ENCODE results near the gene CREB3L4. TPM values are rescaled to one million over a fixed set of nuclear protein-coding genes. Genes with fewer than 3 reads are reported as not detected.

The CREB3L4 gene, protein sequence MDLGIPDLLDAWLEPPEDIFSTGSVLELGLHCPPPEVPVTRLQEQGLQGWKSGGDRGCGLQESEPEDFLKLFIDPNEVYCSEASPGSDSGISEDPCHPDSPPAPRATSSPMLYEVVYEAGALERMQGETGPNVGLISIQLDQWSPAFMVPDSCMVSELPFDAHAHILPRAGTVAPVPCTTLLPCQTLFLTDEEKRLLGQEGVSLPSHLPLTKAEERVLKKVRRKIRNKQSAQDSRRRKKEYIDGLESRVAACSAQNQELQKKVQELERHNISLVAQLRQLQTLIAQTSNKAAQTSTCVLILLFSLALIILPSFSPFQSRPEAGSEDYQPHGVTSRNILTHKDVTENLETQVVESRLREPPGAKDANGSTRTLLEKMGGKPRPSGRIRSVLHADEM
- total RNA-seq (2022; extraction: Qiagen RNA extraction; ENCODE audit: low read depth) = 8.7 to 11.8 TPM (median 10.7 TPM) in 5 replicates

DNA sequence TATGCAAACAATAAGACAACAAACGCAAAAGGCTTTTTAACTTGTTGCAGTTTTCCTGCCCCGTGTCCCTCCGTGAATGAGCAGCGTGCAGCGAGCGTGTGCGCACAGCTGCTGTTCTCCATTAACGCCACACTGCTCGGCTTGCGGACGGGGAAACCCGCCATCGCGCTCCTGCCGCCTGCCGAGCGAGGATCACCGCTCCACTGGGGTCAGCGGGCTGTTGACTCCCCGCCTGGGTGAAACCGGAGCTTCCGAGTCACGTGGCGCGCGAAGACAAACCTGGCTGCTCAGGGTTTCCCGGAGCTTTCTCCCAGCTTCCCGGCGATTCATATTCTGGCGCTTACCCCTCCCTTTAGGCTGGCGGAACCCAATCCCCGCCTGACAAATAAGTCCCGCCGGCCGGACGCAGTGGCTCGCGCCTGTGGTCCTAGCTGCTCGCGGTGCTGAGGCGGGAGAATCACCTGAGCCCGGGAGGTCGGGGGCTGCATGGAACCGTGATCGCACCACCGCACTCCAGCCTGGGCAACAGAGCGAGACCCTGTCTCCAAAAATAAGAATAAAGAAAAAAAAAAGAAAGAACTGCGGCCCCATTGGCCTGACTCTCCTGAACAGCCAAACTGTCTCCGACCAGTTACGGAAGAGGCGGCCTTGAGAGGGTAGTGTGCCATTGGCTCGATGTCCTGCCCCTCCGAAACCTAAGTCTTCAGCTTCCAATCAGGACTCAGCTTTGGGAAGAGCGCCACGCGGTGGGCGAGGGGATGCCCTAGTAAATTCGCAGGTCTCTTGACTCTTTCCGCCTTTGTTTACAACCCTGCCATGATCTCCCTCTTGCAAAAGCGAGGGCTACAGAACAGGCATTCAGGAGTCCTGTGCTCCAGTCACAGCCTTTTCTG is at the start of gene CREB3L4:
Gene CREB3L4 (plus strand): TSS at position 796 of the 893 bp plus-strand sequence. CDS start 624 bp downstream, outside the sequence.

DNA sequence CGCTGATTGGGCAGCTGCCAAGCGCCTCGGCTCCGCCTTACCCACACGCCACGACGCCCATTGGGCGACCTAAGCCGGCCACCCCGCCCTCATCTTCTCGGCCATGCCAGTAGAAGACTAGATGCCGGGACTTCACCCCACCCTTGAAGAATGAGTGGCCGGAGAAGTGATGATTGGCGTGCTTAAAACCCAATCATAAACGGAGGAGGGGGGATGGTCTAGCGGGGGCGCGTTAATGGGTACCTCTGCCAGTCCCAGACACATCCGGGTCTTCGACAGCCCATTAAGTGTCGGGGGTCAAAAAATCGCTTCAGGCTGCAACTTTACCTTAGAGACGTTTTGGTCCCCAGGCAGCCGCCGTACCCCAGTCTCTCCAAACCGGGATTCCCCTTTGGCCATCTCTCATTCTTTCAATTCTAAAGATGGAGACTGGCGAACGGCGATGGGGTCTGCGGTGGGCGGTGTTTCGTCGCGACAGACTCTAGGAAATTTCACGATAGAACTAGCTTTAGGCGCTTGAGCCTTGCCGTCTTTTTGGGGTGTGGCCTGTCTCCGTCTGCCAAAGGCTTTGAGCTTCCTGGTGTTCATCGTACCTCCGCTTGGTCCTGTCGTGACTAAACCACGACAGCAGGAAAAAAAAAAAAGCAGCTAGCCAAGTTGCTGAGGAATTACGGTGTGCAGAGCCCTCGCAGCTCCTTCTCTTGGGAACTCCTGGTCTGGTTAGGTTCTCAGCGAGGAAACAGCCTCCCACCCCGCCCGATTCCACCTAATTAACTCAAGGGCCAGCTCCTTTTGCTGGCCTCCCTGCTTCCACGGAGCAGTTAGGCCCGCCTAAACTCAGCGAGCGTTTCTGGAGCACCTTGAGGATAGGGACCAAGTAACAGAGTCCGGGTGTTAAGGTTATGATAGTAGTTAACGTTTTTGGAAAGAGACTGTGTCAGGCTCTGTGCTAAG is 44.5 kb upstream of the CREB3L4 start, which contains the start of gene GATAD2B:
Gene GATAD2B (minus strand): TSS at position 1 of the 954 bp plus-strand sequence. CDS start 94,625 bp downstream, outside the sequence.

DNA sequence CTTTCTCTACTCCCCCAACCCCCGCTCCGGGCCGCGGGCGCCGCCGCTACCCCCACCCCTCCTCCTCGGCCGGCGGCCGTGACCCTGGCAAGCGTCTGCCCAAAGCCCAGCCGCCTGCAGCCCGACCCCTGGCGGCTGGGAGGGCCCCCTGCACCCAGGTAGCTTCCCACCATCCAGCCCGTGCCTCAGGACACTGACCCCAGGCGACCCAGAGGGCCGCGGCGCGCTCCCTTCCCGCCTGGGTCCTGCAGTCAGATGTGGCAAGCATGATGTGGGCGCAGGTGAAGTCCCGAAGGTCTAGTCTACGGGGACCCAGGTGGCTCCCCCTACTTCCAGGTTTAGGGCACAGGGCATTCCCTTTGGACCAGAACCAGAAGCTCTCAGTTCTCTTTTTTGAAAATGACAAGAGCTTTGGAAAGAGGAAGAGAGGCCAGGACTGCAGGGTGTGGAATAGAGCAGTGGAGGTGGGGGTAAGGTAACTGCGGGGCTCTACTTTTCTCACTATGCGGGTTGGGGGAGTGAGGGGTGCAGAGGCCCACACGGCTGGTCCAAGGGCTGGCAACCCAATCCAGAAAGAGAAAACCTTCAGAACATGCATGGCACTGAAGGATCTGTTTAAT is 21.0 kb upstream of the CREB3L4 start, which contains the start of gene DENND4B:
Gene DENND4B (minus strand): TSS at position 97 of the 620 bp plus-strand sequence. CDS start 2,344 bp downstream, outside the sequence.

DNA sequence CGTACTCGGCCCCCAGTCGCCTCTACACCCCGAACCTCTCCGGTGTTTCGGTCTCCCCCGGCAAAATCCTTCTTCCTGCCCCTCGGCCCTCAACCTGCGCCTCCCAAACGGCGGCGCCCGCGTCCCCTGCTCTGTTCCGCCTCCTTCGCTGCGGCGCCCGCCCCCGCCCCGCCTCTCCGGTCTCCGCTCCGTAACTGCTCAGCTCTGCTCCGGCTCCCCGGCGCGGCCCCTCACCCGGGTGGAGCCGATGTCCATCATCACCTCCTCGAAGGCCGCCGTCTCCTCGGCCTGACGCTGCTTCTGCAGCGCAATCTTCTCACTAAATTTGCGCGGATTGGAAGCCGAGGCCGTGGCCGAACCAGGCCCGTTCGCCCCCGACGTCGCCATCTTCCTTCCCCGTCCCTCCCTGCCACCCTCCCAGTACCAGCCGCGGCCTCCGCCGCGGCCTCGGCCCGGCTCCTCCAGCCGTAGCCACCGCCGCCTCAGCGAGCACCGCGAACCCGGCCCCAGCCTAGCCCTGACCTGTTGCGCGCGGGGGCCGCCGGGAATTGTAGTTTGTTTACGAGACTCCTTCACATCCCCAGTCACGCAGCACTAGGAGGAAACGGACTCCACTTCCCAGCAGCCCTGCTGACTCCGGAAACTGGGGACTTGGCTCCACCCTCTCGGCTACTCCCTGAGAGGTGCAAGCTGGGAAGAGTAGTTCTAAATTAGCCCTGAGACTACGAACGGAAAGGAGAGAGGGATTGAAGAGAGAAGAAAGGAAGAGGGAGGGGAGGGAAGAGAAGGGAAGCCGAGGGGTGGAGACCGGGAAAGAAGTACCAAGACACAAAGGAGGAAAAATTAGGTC is 9.4 kb upstream of the CREB3L4 start, which contains the start of gene CRTC2:
Gene CRTC2 (minus strand): TSS at position 502 of the 850 bp plus-strand sequence. CDS start 115 bp downstream, at position 387.

DNA sequence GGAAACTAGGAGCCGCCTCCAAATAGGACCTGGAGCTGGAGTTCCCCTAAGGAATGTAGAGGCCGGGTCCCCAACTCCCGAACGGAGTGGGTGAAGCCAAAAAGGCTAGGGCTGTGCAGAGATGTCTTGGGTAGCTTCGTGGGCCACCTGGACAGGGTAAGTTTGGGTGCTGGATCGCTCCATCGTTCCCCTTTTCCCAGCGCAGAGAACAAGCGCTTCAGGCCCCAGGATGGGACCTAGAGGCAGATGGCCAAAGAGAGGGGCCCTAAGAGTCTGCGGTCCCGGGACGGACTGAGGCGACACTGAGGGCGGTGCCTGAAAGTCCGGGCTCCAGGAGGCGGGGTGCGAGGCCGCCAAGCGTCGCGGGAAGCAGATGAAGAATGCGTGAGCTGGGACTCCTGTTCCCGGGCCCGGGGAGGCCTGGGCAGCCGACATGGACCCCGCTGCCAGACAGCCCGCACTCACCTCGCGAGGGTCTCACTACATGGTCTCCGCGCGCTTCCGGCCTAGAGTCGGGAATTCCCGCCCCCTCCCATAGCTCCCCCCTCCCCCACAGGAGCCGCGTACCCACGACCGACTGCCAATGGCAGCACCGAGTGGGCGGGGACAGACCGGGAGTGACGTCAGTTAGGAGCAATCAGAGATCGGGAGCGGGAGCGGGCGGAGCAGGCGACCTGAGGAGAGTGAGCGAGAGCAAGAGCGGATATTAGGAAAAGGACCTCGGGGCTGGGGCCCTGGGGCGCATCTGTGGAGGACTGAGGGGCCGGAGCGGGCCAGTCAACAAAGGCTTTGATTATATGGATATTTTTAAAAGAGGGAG is 4.5 kb upstream of the CREB3L4 start, which contains the start of gene SLC39A1:
Gene SLC39A1 (minus strand): TSS at position 508 of the 820 bp plus-strand sequence. CDS start 822 bp downstream, outside the sequence.

DNA sequence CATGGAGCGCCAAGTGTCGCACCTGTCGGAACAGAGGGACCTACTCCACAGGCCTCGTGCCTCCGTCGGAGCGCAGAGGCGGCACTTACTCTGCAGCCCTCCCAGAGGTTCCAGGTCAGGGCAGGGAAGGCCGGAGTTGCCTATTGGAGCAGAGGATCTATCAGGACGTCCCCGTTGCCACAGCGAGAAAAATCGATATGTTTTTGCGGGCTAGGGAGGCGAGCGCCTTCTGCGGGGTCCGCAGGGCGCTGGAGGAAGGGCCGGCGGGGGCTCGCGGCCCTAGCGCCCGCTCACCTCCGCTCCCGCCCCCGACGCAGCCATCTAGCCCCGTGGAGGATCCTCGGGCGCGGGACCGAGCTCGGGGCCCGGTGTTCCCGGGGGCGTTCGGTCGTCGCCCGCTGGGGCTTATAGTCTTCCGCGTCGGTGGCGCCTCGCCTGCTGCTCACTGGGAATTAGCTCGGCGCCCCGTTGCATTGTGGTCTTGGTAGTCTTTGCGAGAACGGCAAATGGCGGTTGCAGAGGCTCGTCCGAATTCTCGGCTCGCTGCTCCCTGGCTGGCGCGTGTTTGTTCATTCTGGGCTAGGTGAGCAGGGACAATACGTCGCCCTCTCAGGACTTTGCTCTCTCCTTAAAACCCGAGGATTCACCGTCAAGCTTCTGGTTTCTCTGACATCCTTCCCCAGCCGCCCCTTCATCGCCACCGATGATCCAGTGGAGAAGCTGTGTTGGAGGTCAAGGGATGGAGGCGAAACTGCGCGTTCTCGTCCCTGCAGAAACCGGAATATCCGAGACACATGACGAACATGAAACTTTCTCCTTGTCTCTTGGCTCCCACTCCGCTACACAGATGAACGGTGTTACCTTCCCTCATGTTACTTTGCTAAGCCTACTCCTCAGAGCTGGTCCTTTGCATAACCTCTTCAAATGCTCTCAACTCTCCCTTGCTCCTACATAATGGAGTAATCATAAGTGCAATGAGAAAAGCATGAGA is 9.8 kb downstream of the CREB3L4 start, which contains the start of gene JTB:
Gene JTB (minus strand): TSS at position 425 of the 991 bp plus-strand sequence. CDS start 422 bp downstream, at position 3.

DNA sequence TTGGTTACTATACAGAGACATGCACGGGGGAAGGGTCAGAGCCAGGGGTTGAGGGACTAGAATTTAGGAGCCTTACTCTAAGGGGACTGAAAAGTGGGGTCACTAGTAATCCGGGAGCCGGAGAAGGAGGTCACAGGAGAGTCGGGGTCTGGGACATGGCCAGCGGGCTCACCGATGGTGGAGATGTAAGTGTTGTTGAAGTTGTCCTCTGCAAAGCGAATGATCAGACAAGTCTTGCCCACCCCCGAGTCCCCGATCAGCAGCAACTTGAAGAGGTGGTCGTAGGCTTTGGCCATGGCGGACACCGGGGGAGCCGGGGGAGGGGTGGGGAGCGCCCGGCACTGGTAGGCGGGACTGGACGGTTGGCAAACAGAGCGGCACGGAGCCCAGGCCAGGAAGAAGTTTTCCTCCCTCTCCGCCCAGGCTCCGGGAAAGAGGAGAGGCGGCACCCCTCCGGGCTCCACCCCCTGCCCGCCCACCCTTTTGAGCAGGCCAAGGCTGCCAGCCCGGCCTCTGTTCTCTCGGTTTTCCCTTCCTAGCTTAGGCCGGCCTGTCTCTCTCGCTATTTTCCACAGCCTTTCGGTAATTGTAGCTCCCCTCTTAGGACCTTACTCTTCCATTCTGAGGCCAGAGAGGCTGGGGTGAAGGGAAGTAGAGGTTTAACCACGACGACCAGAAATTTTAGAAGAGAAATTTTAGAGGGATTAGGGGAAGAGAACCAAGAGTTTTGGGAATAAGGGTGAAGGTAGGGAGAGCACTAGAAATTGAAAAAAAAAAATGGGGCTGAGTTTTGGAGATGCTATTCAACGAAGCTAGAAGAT is 18.4 kb downstream of the CREB3L4 start, which contains the start of gene RAB13:
Gene RAB13 (minus strand): TSS at position 399 of the 821 bp plus-strand sequence. CDS start 103 bp downstream, at position 296.

DNA sequence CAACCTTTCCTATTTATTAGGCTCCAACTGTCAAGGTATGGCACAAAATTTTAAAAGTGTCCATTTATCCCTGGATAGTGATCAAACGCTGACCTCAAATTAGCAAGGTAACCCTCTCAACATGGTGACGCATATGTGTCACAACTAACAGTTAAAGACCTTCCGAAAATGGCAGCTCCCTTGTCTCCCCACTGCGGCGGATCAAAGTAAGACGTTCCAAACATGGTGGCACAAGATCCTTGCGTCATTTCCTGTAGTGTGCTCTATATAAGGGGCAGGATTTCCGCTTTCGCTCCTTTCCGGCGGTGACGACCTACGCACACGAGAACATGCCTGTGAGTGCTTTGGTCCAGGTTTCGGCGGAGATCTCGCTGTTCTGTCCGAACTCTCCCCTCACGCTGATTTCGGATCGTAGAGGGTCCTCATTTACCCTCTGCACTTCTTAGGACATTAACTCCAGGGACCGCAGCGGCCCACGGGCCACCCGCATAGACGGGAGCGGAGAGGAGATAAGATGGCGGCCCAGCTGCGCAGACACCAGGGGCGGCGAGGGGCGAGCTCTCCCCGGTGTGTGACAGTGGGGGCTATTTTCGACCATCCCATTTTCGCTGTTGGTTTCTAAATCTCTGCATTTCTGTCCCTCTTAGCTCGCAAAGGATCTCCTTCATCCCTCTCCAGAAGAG is 22.9 kb downstream of the CREB3L4 start, which contains the start of gene RPS27:
Gene RPS27 (plus strand): TSS at position 295 of the 683 bp plus-strand sequence. CDS start 35 bp downstream, at position 330.

Other genes starting within 250 kb of the CREB3L4 start
- gene INTS3, start 239.9 kb upstream of the CREB3L4 start, total RNA-seq (2022; extraction: Qiagen RNA extraction; ENCODE audit: low read depth) = 12.0 to 23.1 TPM (median 21.7 TPM) in 5 replicates
- 1.1 to 2.0 TPM (median 1.4 TPM) in 5 replicates for gene SLC27A3, start 192.5 kb upstream of the CREB3L4 start, total RNA-seq (2022; extraction: Qiagen RNA extraction; ENCODE audit: low read depth)
- 9.1 to 12.0 TPM (median 11.8 TPM) in 5 replicates for gene GATAD2B, start 44.9 kb upstream of the CREB3L4 start, total RNA-seq (2022; extraction: Qiagen RNA extraction; ENCODE audit: low read depth)
- gene DENND4B, start 21.2 kb upstream of the CREB3L4 start, total RNA-seq (2022; extraction: Qiagen RNA extraction; ENCODE audit: low read depth) = 26.1 to 38.2 TPM (median 34.8 TPM) in 5 replicates
- gene CRTC2, start 9.3 kb upstream of the CREB3L4 start, total RNA-seq (2022; extraction: Qiagen RNA extraction; ENCODE audit: low read depth) = 32.7 to 45.4 TPM (median 42.7 TPM) in 5 replicates
- gene SLC39A1, start 4.4 kb upstream of the CREB3L4 start, total RNA-seq (2022; extraction: Qiagen RNA extraction; ENCODE audit: low read depth) = 154 to 166 TPM (median 163 TPM) in 5 replicates
- gene JTB, start 9.8 kb downstream of the CREB3L4 start, total RNA-seq (2022; extraction: Qiagen RNA extraction; ENCODE audit: low read depth) = 109 to 159 TPM (median 148 TPM) in 5 replicates
- 129 to 155 TPM (median 130 TPM) in 5 replicates for gene RAB13, start 18.4 kb downstream of the CREB3L4 start, total RNA-seq (2022; extraction: Qiagen RNA extraction; ENCODE audit: low read depth)
- gene RPS27, start 22.9 kb downstream of the CREB3L4 start, total RNA-seq (2022; extraction: Qiagen RNA extraction; ENCODE audit: low read depth) = 4,334 to 7,196 TPM (median 4,362 TPM) in 5 replicates
- not detected in 5 replicates for gene NUP210L, start 187.2 kb downstream of the CREB3L4 start, total RNA-seq (2022; extraction: Qiagen RNA extraction; ENCODE audit: low read depth)
- gene TPM3, start 224.2 kb downstream of the CREB3L4 start, total RNA-seq (2022; extraction: Qiagen RNA extraction; ENCODE audit: low read depth) = 447 to 541 TPM (median 495 TPM) in 5 replicates
- not detected in 5 replicates for gene CFAP141, start 238.4 kb downstream of the CREB3L4 start, total RNA-seq (2022; extraction: Qiagen RNA extraction; ENCODE audit: low read depth)

Data from A549 treated with DMSO at 1 μM for 4 hours (cell line).